GM12874 (cell line): ENCODE measurements around the gene NPAT.

Experiments used
- TF ChIP-seq, protein P1 (sequence below): IDR thresholded peaks from 2 replicates; pipeline ENCODE4 v1.5.1; 2011; ENCODE audit warnings: low read depth, mild to moderate bottlenecking, control low read depth, low read length, moderate library complexity; ENCODE audit not compliant: insufficient read depth

The NPAT gene

GRCh38 chr11:108111126-108111525 is 111.3 kb downstream of the NPAT start:
- TF ChIP-seq, protein P1, sequence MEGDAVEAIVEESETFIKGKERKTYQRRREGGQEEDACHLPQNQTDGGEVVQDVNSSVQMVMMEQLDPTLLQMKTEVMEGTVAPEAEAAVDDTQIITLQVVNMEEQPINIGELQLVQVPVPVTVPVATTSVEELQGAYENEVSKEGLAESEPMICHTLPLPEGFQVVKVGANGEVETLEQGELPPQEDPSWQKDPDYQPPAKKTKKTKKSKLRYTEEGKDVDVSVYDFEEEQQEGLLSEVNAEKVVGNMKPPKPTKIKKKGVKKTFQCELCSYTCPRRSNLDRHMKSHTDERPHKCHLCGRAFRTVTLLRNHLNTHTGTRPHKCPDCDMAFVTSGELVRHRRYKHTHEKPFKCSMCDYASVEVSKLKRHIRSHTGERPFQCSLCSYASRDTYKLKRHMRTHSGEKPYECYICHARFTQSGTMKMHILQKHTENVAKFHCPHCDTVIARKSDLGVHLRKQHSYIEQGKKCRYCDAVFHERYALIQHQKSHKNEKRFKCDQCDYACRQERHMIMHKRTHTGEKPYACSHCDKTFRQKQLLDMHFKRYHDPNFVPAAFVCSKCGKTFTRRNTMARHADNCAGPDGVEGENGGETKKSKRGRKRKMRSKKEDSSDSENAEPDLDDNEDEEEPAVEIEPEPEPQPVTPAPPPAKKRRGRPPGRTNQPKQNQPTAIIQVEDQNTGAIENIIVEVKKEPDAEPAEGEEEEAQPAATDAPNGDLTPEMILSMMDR: no peak
